Measurements from ENCODE around the gene TESPA1. TPM values are rescaled to one million over a fixed set of nuclear protein-coding genes. Genes with fewer than 3 reads are reported as not detected.

TESPA1 gene
- total RNA-seq, 1 experiment from 2014 or later: not detected

DNA sequence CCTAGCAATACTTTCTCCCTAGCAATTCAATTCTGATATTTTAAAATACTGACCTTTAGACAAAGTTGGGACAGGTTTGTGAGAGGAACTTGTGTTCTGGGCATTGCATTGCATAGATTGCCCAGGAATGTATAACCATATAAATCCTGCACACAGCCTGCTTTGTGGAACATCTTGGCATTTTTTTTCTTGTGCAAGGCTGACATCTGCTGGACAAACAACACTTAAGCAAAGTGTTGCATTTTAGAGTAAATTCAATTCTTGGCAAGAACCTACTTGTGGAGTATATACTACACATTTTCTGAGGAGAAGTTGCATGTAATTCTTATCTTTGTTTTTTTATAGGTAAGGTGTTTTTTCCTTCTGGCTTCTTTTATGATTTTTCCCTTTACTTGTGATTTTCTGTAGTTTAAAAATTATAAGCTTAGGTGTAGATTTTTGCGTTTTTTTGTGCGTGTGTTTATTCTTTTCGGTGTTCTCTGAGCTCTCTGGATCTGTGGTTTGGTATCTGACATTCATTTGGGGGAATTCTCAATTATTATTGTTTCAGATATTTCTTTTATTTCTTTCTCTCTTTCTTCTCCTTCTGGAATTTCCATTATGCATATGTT is 26.4 kb downstream of the TESPA1 start:
- Histone ChIP-seq H3K27me3 (ENCODE audit: low read length) (peaks cover 10% of the 10 kb centered on the region), H3K9ac (ENCODE audit: low read length) (no peak overlapping the region), H3K4me1 (ENCODE audit: insufficient read depth, low read length) (peaks cover 16% of the 10 kb centered on the region), H3K9me3 (ENCODE audit: low read length) (no peaks in the 10 kb centered on the region), H3K4me3 (ENCODE audit: low read length) (no peak overlapping the region), H3K79me2 (ENCODE audit: low read length) (no peaks in the 10 kb centered on the region), H3K36me3 (ENCODE audit: low read depth, low read length) (no peaks in the 10 kb centered on the region), H3K27ac (ENCODE audit: low read length) (no peak overlapping the region), H3F3A (ENCODE audit: low read length, unreplicated experiment) (no peaks in the 10 kb centered on the region), H3K4me2 (ENCODE audit: low read length) (no peak overlapping the region), H2AFZ (ENCODE audit: low read length) (no peak overlapping the region), H3K9me2 (replicated peaks; ENCODE audit: low read length) (no peaks in the 10 kb centered on the region), H4K20me1 (ENCODE audit: low read length) (no peaks in the 10 kb centered on the region)
- ChIA-PET CTCF (interaction anchor here (0.6 to 1.1 kb wide), 5 partner anchors 55 to 281 kb away, joined by 3 to 8 read pairs (median 3); no protein-coding TSS in a partner anchor), POLR2A (ENCODE audit: unreplicated experiment) (interaction anchor here (0.6 kb wide), 1 partner anchor 86 kb away, joined by 5 read pairs; no protein-coding TSS in a partner anchor)
- TF ChIP-seq CTCF (conservative IDR thresholded peaks at IDR 0.05; ENCODE audit: low read depth, low read length) (peak; percentile 86), EZH2phosphoT487 (IDR thresholded peaks at IDR 0.05; ENCODE audit: borderline replicate concordance, low read length) (no peak), EZH2 (IDR thresholded peaks at IDR 0.05; ENCODE audit: low read length, unreplicated experiment) (no peak)
- peak; percentile 87 for DNase-seq
- intact Hi-C loops (cut with micrococcal nuclease): loop anchor here (1.0 kb wide), 4 partner anchors 104 to 256 kb away; partner anchors contain the start of gene MUCL1
- ATAC-seq: peak; percentile 81
- no TSS peak for BruUV-seq (replicated peaks)

DNA sequence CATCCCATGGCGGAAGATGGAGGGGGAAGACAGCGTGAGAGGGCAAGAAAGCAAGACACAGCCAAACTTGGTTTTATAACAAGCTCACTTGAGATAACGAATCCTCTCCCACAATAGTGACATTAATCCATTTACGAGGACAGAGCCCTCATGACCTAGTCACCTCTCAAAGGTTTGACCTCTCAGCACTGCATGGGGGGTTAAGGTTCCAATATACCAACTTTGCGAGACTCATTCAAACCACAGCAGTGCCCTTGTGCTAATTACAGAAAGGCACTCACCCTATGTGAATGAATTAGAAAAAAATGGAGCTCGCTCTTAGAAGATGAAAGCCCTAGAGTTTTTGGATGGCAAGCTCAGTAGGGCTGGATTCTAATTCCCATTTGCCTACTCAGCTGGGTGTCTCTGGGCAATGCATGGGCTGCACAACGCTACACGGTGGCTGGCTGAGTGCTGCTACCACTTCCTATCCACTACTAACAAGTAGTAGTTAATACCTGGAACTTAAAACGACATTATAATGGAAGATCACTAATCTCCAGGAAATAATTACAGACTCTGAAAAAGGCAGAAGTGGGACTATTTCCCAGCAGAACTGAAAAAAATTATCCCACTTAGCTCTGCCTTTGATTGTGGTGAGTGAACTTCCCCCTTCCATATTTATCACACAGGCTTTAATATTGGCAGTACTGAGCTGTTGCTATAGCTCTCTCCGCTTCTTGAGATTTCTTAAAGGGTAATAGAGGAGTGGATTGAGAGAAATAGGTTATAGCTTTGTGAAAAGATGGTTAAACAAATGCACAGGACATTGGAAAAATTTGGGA is 27.5 kb downstream of the TESPA1 start:
- Histone ChIP-seq H3K4me3 (ENCODE audit: low read length) (no peak overlapping the region), H3K27ac (ENCODE audit: low read length) (no peak overlapping the region), H4K20me1 (ENCODE audit: low read length) (no peaks in the 10 kb centered on the region), H3K9me3 (ENCODE audit: low read length) (no peaks in the 10 kb centered on the region), H2AFZ (ENCODE audit: low read length) (no peak overlapping the region), H3K27me3 (ENCODE audit: low read length) (no peaks in the 10 kb centered on the region), H3K9ac (ENCODE audit: low read length) (no peak overlapping the region), H3K36me3 (ENCODE audit: low read depth, low read length) (no peaks in the 10 kb centered on the region), H3K9me2 (replicated peaks; ENCODE audit: low read length) (no peaks in the 10 kb centered on the region), H3K4me2 (ENCODE audit: low read length) (no peak overlapping the region), H3K4me1 (ENCODE audit: insufficient read depth, low read length) (peaks cover 16% of the 10 kb centered on the region), H3K79me2 (ENCODE audit: low read length) (no peaks in the 10 kb centered on the region), H3F3A (ENCODE audit: low read length, unreplicated experiment) (no peaks in the 10 kb centered on the region)
- no peak for DNase-seq
- no peak for ATAC-seq
- intact Hi-C loops (cut with micrococcal nuclease): no loop called here
- no TSS peak for BruUV-seq (replicated peaks)
- ChIA-PET CTCF (interaction anchor here (1.0 to 1.6 kb wide), 3 partner anchors 22 to 255 kb away, joined by 3 to 5 read pairs (median 3); partner anchors contain the start of gene MUCL1), POLR2A (ENCODE audit: unreplicated experiment) (interaction anchor here (0.6 kb wide), 1 partner anchor 85 kb away, joined by 5 read pairs; no protein-coding TSS in a partner anchor)
- TF ChIP-seq CTCF (conservative IDR thresholded peaks at IDR 0.05; ENCODE audit: low read depth, low read length) (no peak), EZH2 (IDR thresholded peaks at IDR 0.05; ENCODE audit: low read length, unreplicated experiment) (no peak), EZH2phosphoT487 (IDR thresholded peaks at IDR 0.05; ENCODE audit: borderline replicate concordance, low read length) (no peak)
